Activated naive CD4-positive, alpha-beta T cell treated with anti-CD3 and anti-CD28 coated beads, Interleukin-2, amount 10 ng/mL, durations not matched to agents 5 hours and 36 hours (primary cell): ENCODE results near the gene MIAT. TPM values are rescaled to one million over a fixed set of nuclear protein-coding genes. Genes with fewer than 3 reads are reported as not detected.

Source experiments
- total RNA-seq, 2 experiments: library from RNA; stranded (reverse); gene quantifications; one replicate each; pipeline ENCODE4 v1.2.3, GENCODE V29; 2021

Gene MIAT
- total RNA-seq = 10 to 100 TPM; 72.7 to 82.3 TPM

GRCh38 chr22:26656891-26657851, at the start of gene MIAT:
MIAT (plus strand) TSS chr22:26657588.

GRCh38 chr22:26617271-26618199, 39.9 kb upstream of the MIAT start, which contains the start of gene CRYBB1:
CRYBB1 (minus strand) TSS chr22:26618027; CDS start chr22:26616319, 1,708 bp downstream.

GRCh38 chr22:26621663-26622062, 35.7 kb upstream of the MIAT start, which contains the start of gene CRYBA4:
CRYBA4 (plus strand) TSS chr22:26621963; CDS start chr22:26622597, 634 bp downstream.

Other genes with a start within 250 kb of the MIAT start
- gene ASPHD2, start 228.3 kb upstream of the MIAT start, total RNA-seq = 1 to 10 TPM; 8.6 to 8.8 TPM
- gene HPS4, start 173.8 kb upstream of the MIAT start, total RNA-seq = 10 to 100 TPM; 33.3 to 35.1 TPM
- gene SRRD, start 173.7 kb upstream of the MIAT start, total RNA-seq = 10 to 100 TPM; 14.7 to 18.0 TPM
- 10 to 100 TPM; 50.0 to 52.8 TPM for gene TFIP11, start 145.1 kb upstream of the MIAT start, total RNA-seq
- gene TPST2, start 67.5 kb upstream of the MIAT start, total RNA-seq = 10 to 100 TPM; 30.7 to 31.3 TPM
- gene CRYBB1, start 39.6 kb upstream of the MIAT start, total RNA-seq = not detected
- not detected for gene CRYBA4, start 35.6 kb upstream of the MIAT start, total RNA-seq